Keratinocyte (primary cell): ENCODE data around the gene UBQLN3. TPM values are rescaled to one million over a fixed set of nuclear protein-coding genes. Genes with fewer than 3 reads are reported as not detected.

Source experiments
- DNase-seq: peaks from one replicate; pipeline ENCODE4 v3.0.0-alpha.2; 2011; ENCODE audit warnings: low read depth, missing footprints, low spot score
- FAIRE-seq: peaks from 2 replicates; lab custom pipeline; 2011; peaks lifted over from hg19 to GRCh38; lab: Jason Lieb, UNC
- H2AFZ ChIP-seq: 2 replicates; pipeline ENCODE4 v1.6.0; 2012; ENCODE audit warnings: low read length, control low read depth, inconsistent platforms; ENCODE audit not compliant: control insufficient read depth
- H3K27ac ChIP-seq: 2 replicates; pipeline ENCODE4 v1.5.1; 2011; ENCODE audit warnings: low read length; ENCODE audit not compliant: control insufficient read depth, insufficient read depth
- H3K27me3 ChIP-seq: 3 replicates; pipeline ENCODE4 v1.6.0; 2011; ENCODE audit warnings: low read length; ENCODE audit not compliant: control insufficient read depth, insufficient read depth; ENCODE audit errors: extremely low read depth
- H3K36me3 ChIP-seq, 2 experiments: 2 replicates in 1 of 2; 3 replicates in 1 of 2; pipeline ENCODE4 v1.5.1; 2011; ENCODE audit warnings: low read length in 2 of 2, mild to moderate bottlenecking in 1 of 2; ENCODE audit not compliant: control insufficient read depth in 2 of 2, insufficient read depth in 2 of 2; ENCODE audit errors: extremely low read depth in 1 of 2
- H3K4me1 ChIP-seq: 3 replicates; pipeline ENCODE4 v1.5.1; 2011; ENCODE audit warnings: low read length; ENCODE audit not compliant: control insufficient read depth, insufficient read depth; ENCODE audit errors: extremely low read depth
- H3K4me2 ChIP-seq: 3 replicates; pipeline ENCODE4 v1.6.0; 2011; ENCODE audit warnings: low read depth, low read length; ENCODE audit not compliant: control insufficient read depth, insufficient read depth; ENCODE audit errors: extremely low read depth
- H3K4me3 ChIP-seq, 3 experiments: fragments of 200-600 bp in 1 of 3; sonication (generic) in 1 of 3; 2 replicates in 2 of 3; 3 replicates in 1 of 3; pipeline ENCODE4 v1.5.1; 2011 to 2016; ENCODE audit warnings: low read length in 3 of 3, mild to moderate bottlenecking in 3 of 3, control low read depth in 2 of 3, inconsistent platforms in 1 of 3, low read depth in 1 of 3, mixed read lengths in 1 of 3, mixed run types in 1 of 3, moderate library complexity in 1 of 3; ENCODE audit not compliant: control insufficient read depth in 2 of 3, insufficient read depth in 2 of 3; ENCODE audit errors: extremely low read depth in 1 of 3
- H3K79me2 ChIP-seq: 2 replicates; pipeline ENCODE4 v1.6.0; 2012; ENCODE audit warnings: low read length; ENCODE audit not compliant: control insufficient read depth, insufficient read depth
- H3K9ac ChIP-seq: 3 replicates; pipeline ENCODE4 v1.6.0; 2011; ENCODE audit warnings: low read length; ENCODE audit not compliant: control insufficient read depth, insufficient read depth; ENCODE audit errors: extremely low read depth
- H3K9me1 ChIP-seq: 3 replicates; pipeline ENCODE4 v1.6.0; 2011; ENCODE audit warnings: low read length; ENCODE audit not compliant: control insufficient read depth, insufficient read depth; ENCODE audit errors: extremely low read depth
- H3K9me3 ChIP-seq: 2 replicates; pipeline ENCODE4 v1.5.1; 2012; ENCODE audit warnings: low read depth, low read length; ENCODE audit not compliant: control insufficient read depth
- H4K20me1 ChIP-seq: 3 replicates; pipeline ENCODE4 v1.6.0; 2011; ENCODE audit warnings: low read length; ENCODE audit not compliant: control insufficient read depth, insufficient read depth; ENCODE audit errors: extremely low read depth
- CTCF ChIP-seq, 3 experiments: IDR thresholded peaks in 1 of 3; conservative IDR thresholded peaks in 1 of 3; optimal IDR thresholded peaks in 1 of 3; 2 replicates in 2 of 3; 3 replicates in 1 of 3; pipeline versions ENCODE3 to v1.5.1; 2011; ENCODE audit warnings: low read length in 3 of 3, mild to moderate bottlenecking in 3 of 3, moderate library complexity in 2 of 3, control low read depth in 1 of 3, inconsistent platforms in 1 of 3; ENCODE audit not compliant: insufficient read depth in 2 of 3; ENCODE audit errors: extremely low read depth in 1 of 3
- EZH2 ChIP-seq: IDR thresholded peaks from one replicate; pipeline ENCODE4 v1.6.1; 2012; ENCODE audit warnings: inconsistent platforms, mild to moderate bottlenecking, low read length, moderate library complexity
- dilution Hi-C: fragments of 300-500 bp; cut with MboI; formaldehyde crosslinking; loops from one replicate; pipeline ENCODE4 v1.7.0; 2020; ENCODE audit warnings: low sequenced_read_pairs; ENCODE audit not compliant: extremely low pct_ligation_motif_present
- polyA plus RNA-seq, 5 experiments: library from polyadenylated mRNA; depleted of rRNA in 3 of 5; stranded (reverse) in 3 of 5; stranded (forward) in 1 of 5; unstranded in 1 of 5; fragments of >200 nt; gene quantifications; 1 replicate in 1 of 5; 2 replicates in 3 of 5; 3 replicates in 1 of 5; pipeline versions ENCODE4 v1.2.1 to v1.2.3, GENCODE V29; 2011 to 2012; ENCODE audit warnings: missing spikeins in 2 of 5, low read depth in 1 of 5, low replicate concordance in 1 of 5

The UBQLN3 gene
- polyA plus RNA-seq, 1 donor (not counting 4 experiments of a cell fraction or from before 2014, with no cell fraction given): not detected

DNA sequence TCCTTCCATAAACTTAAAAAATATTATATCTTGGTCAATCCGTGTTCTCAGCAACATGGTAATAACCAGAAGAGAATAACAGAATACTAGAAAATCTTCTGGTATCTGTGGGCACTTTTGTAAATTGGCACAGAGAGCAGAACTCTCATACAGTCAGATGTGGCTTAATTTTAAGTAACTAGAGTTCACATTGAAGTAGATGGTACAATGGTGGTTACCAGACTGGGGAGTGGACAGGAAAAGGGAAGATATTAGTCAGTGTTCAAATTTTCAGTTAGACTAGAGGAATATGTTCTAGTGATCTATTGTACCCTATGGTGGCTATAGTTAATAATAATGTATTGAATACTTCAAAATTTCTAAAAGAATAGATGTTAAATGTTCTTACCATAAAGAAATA, 31.7 kb upstream of the UBQLN3 start:
- no peak overlapping the region for H3K4me3 ChIP-seq
- FAIRE-seq: no peak
- H3K27me3 ChIP-seq: no peaks in the 10 kb centered on the region
- no peaks in the 10 kb centered on the region for H3K36me3 ChIP-seq
- no peaks in the 10 kb centered on the region for H3K9me3 ChIP-seq
- DNase-seq: no peak
- H4K20me1 ChIP-seq: no peaks in the 10 kb centered on the region
- no peak for TF ChIP-seq EZH2
- TF ChIP-seq CTCF (optimal IDR thresholded peaks at IDR 0.05 in 1 of 3, IDR thresholded peaks at IDR 0.05 in 1 of 3, conservative IDR thresholded peaks at IDR 0.05 in 1 of 3; ENCODE audit: extremely low read depth in 1 of 3, insufficient read depth in 2 of 3, low read length in 3 of 3): no peak
- no peak overlapping the region for H3K4me2 ChIP-seq
- H3K4me1 ChIP-seq: no peaks in the 10 kb centered on the region
- dilution Hi-C loops: no loop called here
- H3K9me1 ChIP-seq: no peaks in the 10 kb centered on the region
- no peak overlapping the region for H3K27ac ChIP-seq
- no peaks in the 10 kb centered on the region for H3K79me2 ChIP-seq
- H2AFZ ChIP-seq: no peak overlapping the region
- H3K9ac ChIP-seq: no peak overlapping the region

DNA sequence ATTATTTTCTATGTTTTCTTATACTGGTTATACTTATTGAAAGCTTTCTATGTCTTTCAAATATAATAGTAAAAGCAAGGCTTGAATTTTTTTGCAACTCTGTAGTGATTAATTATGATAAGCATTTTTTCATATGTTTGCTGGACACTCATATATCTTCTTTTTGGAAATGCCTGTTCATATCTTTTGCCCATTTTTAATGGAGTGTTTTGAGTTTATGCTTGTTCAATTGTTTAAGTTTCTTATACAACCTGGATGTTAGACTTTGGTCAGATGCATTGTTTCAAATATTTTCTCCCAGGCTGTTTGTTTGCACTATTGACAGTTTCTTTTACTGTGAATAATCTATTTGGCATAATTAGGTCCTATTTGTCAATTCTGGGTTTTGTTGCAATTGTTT, 26.7 kb upstream of the UBQLN3 start:
- Histone ChIP-seq H4K20me1 (no peaks in the 10 kb centered on the region), H3K9me1 (no peaks in the 10 kb centered on the region), H3K4me2 (no peak overlapping the region), H3K4me3 (no peak overlapping the region), H3K36me3 (no peaks in the 10 kb centered on the region), H3K9ac (no peak overlapping the region), H3K27me3 (no peaks in the 10 kb centered on the region), H3K79me2 (no peaks in the 10 kb centered on the region), H2AFZ (no peak overlapping the region), H3K27ac (no peak overlapping the region), H3K4me1 (no peaks in the 10 kb centered on the region), H3K9me3 (no peaks in the 10 kb centered on the region)
- no peak for DNase-seq
- dilution Hi-C loops: no loop called here
- TF ChIP-seq CTCF (optimal IDR thresholded peaks at IDR 0.05 in 1 of 3, IDR thresholded peaks at IDR 0.05 in 1 of 3, conservative IDR thresholded peaks at IDR 0.05 in 1 of 3; ENCODE audit: extremely low read depth in 1 of 3, insufficient read depth in 2 of 3, low read length in 3 of 3) (no peak), EZH2 (no peak)
- no peak for FAIRE-seq
